T-helper 2 cell treated with Interferon-gamma antibody and Interleukin-4, amounts not matched to agents 100 ng/mL and 5 ng/mL, for 36 hours (primary cell): ENCODE measurements around the gene MYH6. TPM values are rescaled to one million over a fixed set of nuclear protein-coding genes. Genes with fewer than 3 reads are reported as not detected.
"Not testable (repeated sequence)": the region's sequence is repeated elsewhere in the genome, so short reads cannot be mapped to it uniquely, and the experiment has no call there.

Source experiments
- intact Hi-C: fragments of 100-400 bp; cut with micrococcal nuclease; formaldehyde crosslinking; loops from one replicate; pipeline ENCODE4 v1.15.1; 2023
- total RNA-seq: library from RNA; stranded (reverse); gene quantifications from 2 replicates; pipeline ENCODE4 v1.2.3, GENCODE V29; 2022

The MYH6 gene
- total RNA-seq = 0.05 TPM in 1 of 2 replicates, not detected in the other

DNA sequence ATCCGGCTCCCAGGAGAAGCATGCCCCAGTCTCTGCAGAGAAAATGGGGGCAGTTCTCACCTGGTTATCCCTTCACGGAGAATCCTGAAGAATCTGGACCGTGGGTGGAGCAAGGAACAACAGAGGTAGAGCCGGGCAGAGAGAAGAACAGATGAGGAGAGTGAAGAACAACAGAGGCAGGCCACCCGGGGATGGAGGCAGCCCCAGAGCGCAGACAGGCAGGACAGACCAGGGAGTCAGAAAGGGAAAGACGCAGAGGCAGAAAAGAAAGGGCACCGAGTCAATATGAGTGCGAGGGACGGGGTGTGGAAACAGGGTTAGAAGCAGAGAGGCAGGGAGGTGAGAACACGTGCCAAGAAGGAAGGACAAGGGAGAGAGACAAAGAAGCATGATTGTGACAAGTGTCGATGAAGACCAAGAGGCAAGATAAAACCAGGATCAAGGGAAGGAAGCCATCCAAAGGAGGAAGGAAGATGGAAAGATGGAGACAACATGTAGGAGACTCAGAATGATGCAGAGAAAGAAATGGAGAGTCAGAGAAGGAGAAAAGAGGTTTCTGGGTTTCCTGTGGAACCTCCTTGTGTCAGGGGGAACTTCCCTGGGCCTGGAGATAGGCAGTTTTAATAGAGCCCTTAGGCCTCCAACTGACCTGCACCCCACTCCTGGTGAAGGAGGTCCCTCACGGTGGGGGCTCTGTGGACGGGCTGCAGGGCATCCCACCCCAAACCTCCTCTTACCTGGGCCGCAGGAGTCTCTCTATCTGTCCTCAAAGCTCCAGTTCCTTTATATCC is at the start of gene MYH6:
MYH6 (minus strand) TSS at position 758 of the 791 bp plus-strand sequence. CDS start 1,050 bp downstream, outside the sequence.
- intact Hi-C loops = no loop called here

DNA sequence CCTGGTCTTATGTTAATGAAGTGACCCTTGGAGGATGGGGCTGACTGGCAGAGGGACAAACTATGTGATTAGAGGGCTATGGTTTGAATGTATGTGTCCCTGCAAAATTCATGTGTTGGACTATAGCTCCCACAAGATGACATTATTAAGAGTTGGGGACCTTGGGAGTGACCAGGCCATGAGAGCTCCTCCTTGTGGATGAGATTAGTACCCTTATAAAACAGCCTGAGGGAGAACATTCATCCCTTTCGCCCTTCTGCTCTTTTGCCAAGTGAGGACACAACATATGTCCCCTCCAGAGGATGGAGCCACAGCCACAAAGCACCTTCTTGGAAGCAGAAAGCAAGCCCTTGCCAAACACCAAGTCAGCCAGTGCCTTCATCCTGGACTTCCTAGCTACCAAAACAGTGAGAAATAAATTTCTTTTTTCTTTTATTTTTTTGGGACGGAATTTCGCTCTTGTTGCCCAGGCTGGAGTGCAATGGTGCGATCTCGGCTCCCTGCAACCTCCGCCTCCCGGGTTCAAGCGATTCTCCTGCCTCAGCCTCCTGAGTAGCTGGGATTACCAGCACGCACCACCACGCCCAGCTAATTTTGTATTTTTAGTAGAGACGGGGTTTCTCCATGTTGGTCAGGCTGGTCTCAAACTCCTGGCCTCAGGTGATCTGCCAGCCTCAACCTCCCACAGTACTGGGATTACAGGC is 49.0 kb upstream of the MYH6 start:
- intact Hi-C loops = not testable (repeated sequence)

DNA sequence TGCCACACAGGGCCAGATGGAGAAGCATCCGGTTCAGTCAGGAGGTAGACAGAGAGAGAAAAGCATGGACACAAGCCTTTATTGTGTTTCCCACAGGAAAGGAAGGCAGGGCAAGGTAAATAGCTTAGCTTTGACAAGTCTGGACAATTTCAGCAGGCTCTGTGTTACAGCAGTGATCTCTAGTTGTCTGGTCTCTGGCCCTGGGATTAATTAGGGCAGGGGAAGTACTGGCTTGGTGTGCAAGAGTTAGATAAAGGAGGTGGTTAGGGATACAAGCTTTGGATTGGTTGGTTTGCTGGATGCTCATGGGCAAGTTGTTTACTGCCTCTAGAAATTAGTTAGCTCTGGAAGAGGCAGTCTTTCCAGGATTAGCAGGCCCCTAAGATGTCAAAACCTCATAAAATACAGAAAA is 46.4 kb upstream of the MYH6 start:
- intact Hi-C loops = no loop called here

DNA sequence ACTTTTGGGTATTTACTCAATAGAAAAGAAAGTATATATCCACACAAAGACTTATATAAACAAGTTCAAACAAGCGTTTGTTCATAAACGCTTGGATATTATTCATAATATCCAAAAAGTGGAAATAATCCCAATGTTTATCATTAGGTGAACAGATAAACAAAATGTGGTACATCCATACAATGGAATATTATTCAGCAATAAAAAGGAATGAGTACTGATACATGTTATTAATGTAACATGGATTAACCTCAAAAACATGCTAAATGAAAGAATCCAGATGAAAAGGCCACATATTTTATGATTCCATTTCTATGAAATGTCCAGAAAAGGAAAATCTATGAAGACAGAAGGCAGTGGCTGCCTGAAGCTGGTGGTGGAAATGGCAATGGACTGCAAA is 44.2 kb upstream of the MYH6 start:
- intact Hi-C loops = no loop called here

GRCh38 chr14:23450379-23450778 is 42.3 kb upstream of the MYH6 start:
- intact Hi-C loops = no loop called here

GRCh38 chr14:23449314-23449713 is 41.2 kb upstream of the MYH6 start:
- intact Hi-C loops = no loop called here

- intact Hi-C loops = no loop called here
Observed at GRCh38 chr14:23447361-23448350, 39.6 kb upstream of the MYH6 start.

DNA sequence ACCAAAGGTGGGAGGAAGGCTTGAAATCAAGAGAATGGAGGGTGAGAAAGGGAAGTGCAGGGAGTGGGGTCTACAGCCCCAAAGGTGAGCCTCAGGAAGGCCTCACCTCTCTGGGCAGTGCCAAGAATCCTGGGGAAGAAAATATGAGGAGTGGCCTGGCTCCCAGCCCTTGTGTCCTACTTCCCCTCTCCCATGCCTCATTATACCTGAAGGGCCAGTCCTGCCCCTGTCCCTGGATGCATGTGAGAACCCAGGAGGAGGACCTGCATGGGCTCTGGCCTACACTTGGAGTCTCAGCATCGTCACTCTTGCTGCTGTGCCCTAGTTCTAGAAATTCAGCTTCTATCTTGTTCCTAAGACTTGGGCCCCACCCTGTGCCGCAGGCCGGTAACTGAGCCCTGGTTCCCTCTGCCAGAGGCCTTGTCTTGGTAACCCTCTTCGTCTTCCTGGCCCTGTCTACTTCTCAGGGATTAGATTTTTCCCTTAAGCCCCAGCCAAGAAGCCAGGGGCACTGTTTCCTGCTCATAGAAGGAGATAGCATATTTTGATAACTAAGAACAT is 38.3 kb upstream of the MYH6 start:
- intact Hi-C loops = no loop called here

- intact Hi-C loops = no loop called here
Observed at GRCh38 chr14:23445773-23446172, 37.7 kb upstream of the MYH6 start.

DNA sequence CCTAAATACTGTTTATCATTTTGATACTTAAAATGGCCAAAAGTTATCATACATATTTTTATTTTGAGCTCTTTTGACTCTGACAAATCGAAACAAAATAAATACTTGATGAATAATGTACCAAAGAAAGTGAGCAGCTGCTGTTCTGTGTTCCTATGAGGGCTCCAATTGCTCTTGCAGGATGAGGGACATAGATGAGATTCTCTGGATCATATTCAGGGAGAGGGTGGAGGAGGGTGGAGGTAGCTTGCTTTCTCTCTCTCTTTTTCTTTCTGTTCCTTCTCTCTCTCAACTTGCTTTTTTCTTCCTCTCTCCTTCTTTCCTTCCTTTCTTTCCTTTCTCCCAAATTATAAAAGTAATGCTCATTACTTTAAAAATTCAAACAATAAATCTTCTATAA is 36.2 kb upstream of the MYH6 start:
- intact Hi-C loops = no loop called here

DNA sequence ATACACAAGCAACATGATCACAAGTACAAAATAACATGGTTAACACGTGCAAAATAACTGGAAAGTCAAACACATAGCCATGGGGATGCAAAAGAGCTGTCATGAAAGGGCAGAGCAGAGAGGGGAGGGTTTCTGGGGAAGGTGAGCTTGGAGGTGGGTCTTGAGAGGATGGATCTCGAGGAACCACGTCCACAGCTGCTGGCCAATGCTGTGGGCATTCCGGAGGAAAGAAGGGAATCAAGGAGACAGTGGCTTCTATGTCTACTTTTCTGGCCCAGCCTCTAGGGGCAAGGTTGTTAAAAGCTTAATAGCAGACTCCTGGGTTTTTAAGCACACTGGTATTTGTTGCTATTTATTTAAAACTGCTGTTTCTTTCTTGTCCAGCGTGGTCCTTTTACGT is 35.8 kb upstream of the MYH6 start:
- intact Hi-C loops = no loop called here

GRCh38 chr14:23443411-23443812 is 35.3 kb upstream of the MYH6 start:
- intact Hi-C loops = no loop called here

DNA sequence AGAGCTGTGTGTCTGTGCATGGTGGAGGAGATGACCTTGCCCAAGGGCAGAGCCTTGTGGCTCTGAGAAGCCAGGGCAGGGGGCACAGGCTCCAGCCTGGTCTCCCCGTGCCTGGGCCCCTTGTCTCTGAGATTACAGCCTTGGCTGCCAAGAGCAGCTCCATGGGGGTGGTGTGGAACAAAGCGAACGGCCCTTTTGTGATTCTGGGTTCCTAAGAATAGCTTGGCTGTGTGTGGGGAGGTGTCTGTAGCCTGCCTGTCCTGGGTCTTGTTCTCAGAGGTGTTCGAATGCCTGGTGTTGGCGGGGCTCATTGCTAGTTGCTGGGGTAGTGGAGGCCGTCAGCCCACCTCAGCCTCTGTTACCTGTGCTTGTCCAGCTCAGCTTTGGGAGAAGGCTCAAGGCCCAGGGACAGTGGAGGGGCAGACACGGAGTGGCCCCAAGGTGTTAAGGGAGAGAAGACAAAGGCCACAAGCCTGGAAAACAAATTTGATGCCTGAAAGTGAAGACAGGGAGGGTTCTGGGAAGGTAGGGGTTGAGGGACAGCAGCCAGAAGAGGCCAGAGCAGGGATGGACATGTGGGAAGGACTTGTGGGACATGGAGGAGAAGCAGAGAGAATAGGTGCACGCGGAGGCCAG is 34.8 kb upstream of the MYH6 start:
- intact Hi-C loops = no loop called here

DNA sequence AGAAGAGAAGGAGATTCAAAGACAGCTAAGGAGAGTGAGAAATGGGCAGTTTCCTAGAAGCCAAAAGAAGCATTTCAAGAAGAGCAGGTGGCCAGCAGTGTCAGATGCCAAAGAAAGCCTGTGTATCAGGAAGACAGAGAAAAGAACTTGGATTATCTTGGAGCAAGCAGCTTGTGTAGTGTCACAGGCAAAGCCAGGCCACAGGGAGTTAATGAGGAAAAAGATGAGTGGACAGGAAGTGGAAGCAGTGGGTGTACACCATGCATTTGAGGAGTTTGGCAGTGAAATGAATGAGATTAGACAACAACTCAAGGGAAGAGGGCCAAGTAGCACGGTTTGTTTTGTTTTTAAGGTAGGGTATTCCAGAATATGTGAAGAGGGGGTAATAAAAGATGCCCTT is 33.0 kb upstream of the MYH6 start:
- intact Hi-C loops = no loop called here

DNA sequence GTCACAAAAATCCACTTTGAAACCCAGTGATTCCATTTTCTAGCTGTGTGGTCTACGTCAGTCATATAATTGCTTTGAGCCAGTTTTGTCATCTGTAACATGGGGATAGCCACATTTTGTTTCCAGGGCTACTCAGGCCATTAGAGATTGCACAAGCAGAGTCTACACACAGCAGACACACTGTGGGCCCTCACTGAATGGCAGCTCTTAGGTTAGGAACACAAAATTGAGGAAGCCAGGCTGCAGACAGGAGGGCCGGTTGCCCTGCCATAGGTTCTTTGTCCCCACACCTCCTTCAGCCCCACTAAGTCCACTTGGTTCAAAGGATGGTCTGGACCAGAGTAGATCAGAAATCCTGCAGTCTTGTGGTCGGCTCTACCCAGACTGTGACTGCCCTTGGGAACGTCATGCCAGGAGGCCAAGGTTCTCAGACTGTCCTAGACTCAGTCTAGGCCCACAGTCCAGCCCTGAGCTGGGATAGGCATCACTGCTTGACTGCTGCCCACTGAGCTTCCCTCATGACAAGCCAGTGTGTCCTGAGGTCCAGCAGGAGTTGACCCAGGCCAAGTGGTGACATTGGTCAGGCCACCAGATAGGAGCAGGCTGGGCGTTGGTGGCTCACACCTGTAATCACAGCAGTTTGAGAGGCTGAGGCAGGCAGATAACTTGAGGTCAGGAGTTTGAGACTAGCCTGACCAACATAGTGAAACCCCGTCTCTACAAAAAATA is 31.2 kb upstream of the MYH6 start:
- intact Hi-C loops = no loop called here

GRCh38 chr14:23438101-23438971 is 30.3 kb upstream of the MYH6 start:
- intact Hi-C loops = no loop called here

GRCh38 chr14:23437133-23438100 is 29.3 kb upstream of the MYH6 start:
- intact Hi-C loops = no loop called here
